ENCODE measurements around the gene ASAP3. TPM values are rescaled to one million over a fixed set of nuclear protein-coding genes. Genes with fewer than 3 reads are reported as not detected.

Gene ASAP3
- total and polyA plus RNA-seq, 2 experiments from 2014 or later: 28.0 to 98.2 TPM

DNA sequence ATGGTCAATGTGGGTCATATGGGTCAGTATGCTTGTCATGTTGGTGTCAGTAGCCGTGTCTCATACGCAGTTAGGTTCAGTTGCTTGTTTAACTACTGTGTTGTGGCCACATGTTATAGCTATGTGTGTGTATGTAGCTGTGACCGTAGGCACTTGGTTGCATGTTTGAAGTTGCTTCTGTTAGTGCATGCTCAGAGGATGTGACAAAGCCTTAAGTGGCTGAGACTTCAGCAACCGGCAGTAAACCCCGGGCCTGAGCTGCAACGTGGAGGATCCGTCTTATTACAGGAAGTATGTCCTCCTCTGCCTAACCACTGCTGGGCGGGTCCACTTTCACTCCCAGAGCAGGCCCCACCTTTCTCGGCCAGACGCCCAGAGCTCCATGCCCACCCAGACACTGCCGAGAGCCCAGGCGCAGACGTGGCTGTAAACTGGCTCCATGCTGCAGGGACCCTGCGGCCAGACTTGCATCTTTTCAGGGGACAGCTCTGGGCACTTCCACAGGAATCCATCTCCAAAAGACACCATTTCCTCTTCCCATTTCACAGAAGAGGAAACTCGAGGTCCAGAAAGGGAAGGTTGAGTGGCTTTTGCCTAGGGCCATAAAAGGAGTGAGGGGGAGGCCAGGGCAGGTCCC is 61.6 kb downstream of the ASAP3 start:
- H3K4me2 ChIP-seq: no peak overlapping the region
- H3K27me3 Mint-ChIP-seq (ENCODE audit: insufficient read depth, low read depth, poor library complexity): peaks cover 97% of the 10 kb centered on the region
- no peak overlapping the region for H3K27ac Mint-ChIP-seq
- 0 out of 2 replicates have a peak, but pooled peaks cover 7% of the 10 kb centered on the region for H3F3A ChIP-seq (replicated peaks; ENCODE audit: low read depth)
- peaks cover 100% of the 10 kb centered on the region for H3K27me3 ChIP-seq (ENCODE audit: insufficient read depth)
- ATAC-seq (no peak), DNase-seq (ENCODE audit: low spot score) (no peak)
- H4K20me1 ChIP-seq (replicated peaks; ENCODE audit: insufficient read depth): peaks cover 22% of the 10 kb centered on the region
- TF ChIP-seq, protein P1, sequence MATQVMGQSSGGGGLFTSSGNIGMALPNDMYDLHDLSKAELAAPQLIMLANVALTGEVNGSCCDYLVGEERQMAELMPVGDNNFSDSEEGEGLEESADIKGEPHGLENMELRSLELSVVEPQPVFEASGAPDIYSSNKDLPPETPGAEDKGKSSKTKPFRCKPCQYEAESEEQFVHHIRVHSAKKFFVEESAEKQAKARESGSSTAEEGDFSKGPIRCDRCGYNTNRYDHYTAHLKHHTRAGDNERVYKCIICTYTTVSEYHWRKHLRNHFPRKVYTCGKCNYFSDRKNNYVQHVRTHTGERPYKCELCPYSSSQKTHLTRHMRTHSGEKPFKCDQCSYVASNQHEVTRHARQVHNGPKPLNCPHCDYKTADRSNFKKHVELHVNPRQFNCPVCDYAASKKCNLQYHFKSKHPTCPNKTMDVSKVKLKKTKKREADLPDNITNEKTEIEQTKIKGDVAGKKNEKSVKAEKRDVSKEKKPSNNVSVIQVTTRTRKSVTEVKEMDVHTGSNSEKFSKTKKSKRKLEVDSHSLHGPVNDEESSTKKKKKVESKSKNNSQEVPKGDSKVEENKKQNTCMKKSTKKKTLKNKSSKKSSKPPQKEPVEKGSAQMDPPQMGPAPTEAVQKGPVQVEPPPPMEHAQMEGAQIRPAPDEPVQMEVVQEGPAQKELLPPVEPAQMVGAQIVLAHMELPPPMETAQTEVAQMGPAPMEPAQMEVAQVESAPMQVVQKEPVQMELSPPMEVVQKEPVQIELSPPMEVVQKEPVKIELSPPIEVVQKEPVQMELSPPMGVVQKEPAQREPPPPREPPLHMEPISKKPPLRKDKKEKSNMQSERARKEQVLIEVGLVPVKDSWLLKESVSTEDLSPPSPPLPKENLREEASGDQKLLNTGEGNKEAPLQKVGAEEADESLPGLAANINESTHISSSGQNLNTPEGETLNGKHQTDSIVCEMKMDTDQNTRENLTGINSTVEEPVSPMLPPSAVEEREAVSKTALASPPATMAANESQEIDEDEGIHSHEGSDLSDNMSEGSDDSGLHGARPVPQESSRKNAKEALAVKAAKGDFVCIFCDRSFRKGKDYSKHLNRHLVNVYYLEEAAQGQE (IDR thresholded peaks at IDR 0.05; ENCODE audit: unreplicated experiment): no peak
- TF ChIP-seq NANOG (IDR thresholded peaks at IDR 0.05; ENCODE audit: borderline replicate concordance): no peak
- TF ChIP-seq, protein P2, sequence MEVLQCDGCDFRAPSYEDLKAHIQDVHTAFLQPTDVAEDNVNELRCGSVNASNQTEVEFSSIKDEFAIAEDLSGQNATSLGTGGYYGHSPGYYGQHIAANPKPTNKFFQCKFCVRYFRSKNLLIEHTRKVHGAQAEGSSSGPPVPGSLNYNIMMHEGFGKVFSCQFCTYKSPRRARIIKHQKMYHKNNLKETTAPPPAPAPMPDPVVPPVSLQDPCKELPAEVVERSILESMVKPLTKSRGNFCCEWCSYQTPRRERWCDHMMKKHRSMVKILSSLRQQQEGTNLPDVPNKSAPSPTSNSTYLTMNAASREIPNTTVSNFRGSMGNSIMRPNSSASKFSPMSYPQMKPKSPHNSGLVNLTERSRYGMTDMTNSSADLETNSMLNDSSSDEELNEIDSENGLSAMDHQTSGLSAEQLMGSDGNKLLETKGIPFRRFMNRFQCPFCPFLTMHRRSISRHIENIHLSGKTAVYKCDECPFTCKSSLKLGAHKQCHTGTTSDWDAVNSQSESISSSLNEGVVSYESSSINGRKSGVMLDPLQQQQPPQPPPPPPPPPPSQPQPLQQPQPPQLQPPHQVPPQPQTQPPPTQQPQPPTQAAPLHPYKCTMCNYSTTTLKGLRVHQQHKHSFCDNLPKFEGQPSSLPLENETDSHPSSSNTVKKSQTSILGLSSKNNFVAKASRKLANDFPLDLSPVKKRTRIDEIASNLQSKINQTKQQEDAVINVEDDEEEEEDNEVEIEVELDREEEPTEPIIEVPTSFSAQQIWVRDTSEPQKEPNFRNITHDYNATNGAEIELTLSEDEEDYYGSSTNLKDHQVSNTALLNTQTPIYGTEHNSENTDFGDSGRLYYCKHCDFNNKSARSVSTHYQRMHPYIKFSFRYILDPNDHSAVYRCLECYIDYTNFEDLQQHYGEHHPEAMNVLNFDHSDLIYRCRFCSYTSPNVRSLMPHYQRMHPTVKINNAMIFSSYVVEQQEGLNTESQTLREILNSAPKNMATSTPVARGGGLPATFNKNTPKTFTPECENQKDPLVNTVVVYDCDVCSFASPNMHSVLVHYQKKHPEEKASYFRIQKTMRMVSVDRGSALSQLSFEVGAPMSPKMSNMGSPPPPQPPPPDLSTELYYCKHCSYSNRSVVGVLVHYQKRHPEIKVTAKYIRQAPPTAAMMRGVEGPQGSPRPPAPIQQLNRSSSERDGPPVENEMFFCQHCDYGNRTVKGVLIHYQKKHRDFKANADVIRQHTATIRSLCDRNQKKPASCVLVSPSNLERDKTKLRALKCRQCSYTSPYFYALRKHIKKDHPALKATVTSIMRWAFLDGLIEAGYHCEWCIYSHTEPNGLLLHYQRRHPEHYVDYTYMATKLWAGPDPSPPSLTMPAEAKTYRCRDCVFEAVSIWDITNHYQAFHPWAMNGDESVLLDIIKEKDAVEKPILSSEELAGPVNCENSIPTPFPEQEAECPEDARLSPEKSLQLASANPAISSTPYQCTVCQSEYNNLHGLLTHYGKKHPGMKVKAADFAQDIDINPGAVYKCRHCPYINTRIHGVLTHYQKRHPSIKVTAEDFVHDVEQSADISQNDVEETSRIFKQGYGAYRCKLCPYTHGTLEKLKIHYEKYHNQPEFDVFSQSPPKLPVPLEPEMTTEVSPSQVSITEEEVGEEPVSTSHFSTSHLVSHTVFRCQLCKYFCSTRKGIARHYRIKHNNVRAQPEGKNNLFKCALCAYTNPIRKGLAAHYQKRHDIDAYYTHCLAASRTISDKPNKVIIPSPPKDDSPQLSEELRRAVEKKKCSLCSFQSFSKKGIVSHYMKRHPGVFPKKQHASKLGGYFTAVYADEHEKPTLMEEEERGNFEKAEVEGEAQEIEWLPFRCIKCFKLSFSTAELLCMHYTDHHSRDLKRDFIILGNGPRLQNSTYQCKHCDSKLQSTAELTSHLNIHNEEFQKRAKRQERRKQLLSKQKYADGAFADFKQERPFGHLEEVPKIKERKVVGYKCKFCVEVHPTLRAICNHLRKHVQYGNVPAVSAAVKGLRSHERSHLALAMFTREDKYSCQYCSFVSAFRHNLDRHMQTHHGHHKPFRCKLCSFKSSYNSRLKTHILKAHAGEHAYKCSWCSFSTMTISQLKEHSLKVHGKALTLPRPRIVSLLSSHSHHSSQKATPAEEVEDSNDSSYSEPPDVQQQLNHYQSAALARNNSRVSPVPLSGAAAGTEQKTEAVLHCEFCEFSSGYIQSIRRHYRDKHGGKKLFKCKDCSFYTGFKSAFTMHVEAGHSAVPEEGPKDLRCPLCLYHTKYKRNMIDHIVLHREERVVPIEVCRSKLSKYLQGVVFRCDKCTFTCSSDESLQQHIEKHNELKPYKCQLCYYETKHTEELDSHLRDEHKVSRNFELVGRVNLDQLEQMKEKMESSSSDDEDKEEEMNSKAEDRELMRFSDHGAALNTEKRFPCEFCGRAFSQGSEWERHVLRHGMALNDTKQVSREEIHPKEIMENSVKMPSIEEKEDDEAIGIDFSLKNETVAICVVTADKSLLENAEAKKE (CRISPR knock-in tag; IDR thresholded peaks at IDR 0.05): no peak
- no peak for TF ChIP-seq EZH2phosphoT487 (IDR thresholded peaks at IDR 0.05; ENCODE audit: unreplicated experiment)
- TF ChIP-seq POLR2AphosphoS5 (IDR thresholded peaks at IDR 0.05; ENCODE audit: low read depth): no peak
- peaks cover 12% of the 10 kb centered on the region for H3K4me1 Mint-ChIP-seq
- no peak overlapping the region for H3K4me3 ChIP-seq
- no peaks in the 10 kb centered on the region for H3K36me3 ChIP-seq (ENCODE audit: insufficient read depth)
- no peak overlapping the region for H3K27ac ChIP-seq (ENCODE audit: low read depth)
- H3K4me1 ChIP-seq (ENCODE audit: insufficient read depth): peaks cover 4% of the 10 kb centered on the region; the same call in 1 of the 2 replicates
- H3K9me3 Mint-ChIP-seq: no peaks in the 10 kb centered on the region
- H3K9me2 ChIP-seq (ENCODE audit: insufficient read depth): no peaks in the 10 kb centered on the region
- H3K36me3 Mint-ChIP-seq (ENCODE audit: low read depth): peaks cover 13% of the 10 kb centered on the region
- no peaks in the 10 kb centered on the region for H3K79me2 ChIP-seq (replicated peaks; ENCODE audit: insufficient read depth)
- H2AFZ ChIP-seq: no peak overlapping the region
- no peak overlapping the region for H3K4me3 Mint-ChIP-seq
